Neural cell (in vitro differentiated cells): ENCODE data around the gene S100PBP. TPM values are rescaled to one million over a fixed set of nuclear protein-coding genes. Genes with fewer than 3 reads are reported as not detected.

Experiments used
- H2AFZ ChIP-seq: fragments of 200-600, 300-800 bp; sonication (generic), shearing (Covaris generic); 2 replicates; pipeline ENCODE4 v1.6.0; 2014; ENCODE audit warnings: low read depth, mild to moderate bottlenecking, antibody characterized with exemption, low read length, moderate library complexity
- H3F3A ChIP-seq: fragments of 200-600 bp; shearing (Covaris generic); 2 replicates; pipeline ENCODE4 v1.6.1; 2016; ENCODE audit warnings: mild to moderate bottlenecking, moderate library complexity, mixed read lengths, antibody characterized with exemption, low read length; ENCODE audit not compliant: insufficient read depth, poor library complexity, severe bottlenecking
- H3K27ac ChIP-seq: fragments of 200-600, 300-800 bp; sonication (generic), shearing (Covaris generic); 2 replicates; pipeline ENCODE4 v1.5.1; 2014; ENCODE audit warnings: mild to moderate bottlenecking, low read length, moderate library complexity
- H3K27me3 ChIP-seq: fragments of 300-800, 200-600 bp; sonication (generic), shearing (Covaris generic); 2 replicates; pipeline ENCODE4 v1.6.0; 2014; ENCODE audit warnings: mild to moderate bottlenecking, low read depth, low read length, moderate library complexity; ENCODE audit not compliant: insufficient read depth
- H3K36me3 ChIP-seq: fragments of 300-800, 200-600 bp; sonication (generic), shearing (Covaris generic); 2 replicates; pipeline ENCODE4 v1.5.1; 2014; ENCODE audit warnings: mild to moderate bottlenecking, antibody characterized with exemption, low read length, moderate library complexity; ENCODE audit not compliant: insufficient read depth
- H3K4me2 ChIP-seq: fragments of 300-800, 200-600 bp; sonication (generic), shearing (Covaris generic); 2 replicates; pipeline ENCODE4 v1.6.0; 2014; ENCODE audit warnings: mild to moderate bottlenecking, low read length
- H3K4me3 ChIP-seq: fragments of 300-800, 200-600 bp; sonication (generic), shearing (Covaris generic); 2 replicates; pipeline ENCODE4 v1.5.1; 2014; ENCODE audit warnings: mild to moderate bottlenecking, low read length, moderate library complexity
- H3K79me2 ChIP-seq: fragments of 200-600 bp; shearing (Covaris generic); replicated peaks from 2 replicates; pipeline ENCODE4 v1.6.0; 2014; ENCODE audit warnings: mild to moderate bottlenecking, low read length, moderate library complexity; ENCODE audit not compliant: insufficient read depth
- H3K9ac ChIP-seq: fragments of 300-800, 200-600 bp; sonication (generic), shearing (Covaris generic); 2 replicates; pipeline ENCODE4 v1.6.1; 2016; ENCODE audit warnings: mild to moderate bottlenecking, low read length, mixed read lengths
- H3K9me2 ChIP-seq: fragments of 200-600 bp; shearing (Covaris generic); 2 replicates; pipeline ENCODE4 v1.6.1; 2016; ENCODE audit warnings: mild to moderate bottlenecking, low read length, mixed read lengths; ENCODE audit not compliant: insufficient read depth
- H3K9me3 ChIP-seq: fragments of 200-600, 300-800 bp; sonication (generic), shearing (Covaris generic); 2 replicates; pipeline ENCODE4 v1.6.1; 2016; ENCODE audit warnings: mild to moderate bottlenecking, mixed run types, low read length, moderate library complexity, mixed read lengths
- H4K20me1 ChIP-seq: fragments of 200-600 bp; shearing (Covaris generic); 2 replicates; pipeline ENCODE4 v1.6.1; 2016; ENCODE audit warnings: mild to moderate bottlenecking, mixed run types; ENCODE audit not compliant: insufficient read depth
- CTCF ChIP-seq: fragments of 450-650 bp; IDR thresholded peaks from 2 replicates; pipeline ENCODE4 v1.5.1; 2014; ENCODE audit warnings: antibody characterized with exemption, mild to moderate bottlenecking, moderate library complexity; ENCODE audit not compliant: poor library complexity, severe bottlenecking
- EP300 ChIP-seq: fragments of 450-650 bp; conservative IDR thresholded peaks from 2 replicates; pipeline ENCODE4 v1.6.1; 2014; ENCODE audit warnings: antibody characterized with exemption, mild to moderate bottlenecking, moderate library complexity; ENCODE audit not compliant: poor library complexity, severe bottlenecking
- EZH2 ChIP-seq: fragments of 200-600, 300-800 bp; shearing (Covaris generic), sonication (generic); IDR thresholded peaks from 2 replicates; pipeline ENCODE4 v1.6.1; 2014; ENCODE audit warnings: antibody characterized with exemption, low read length, borderline replicate concordance, mild to moderate bottlenecking; ENCODE audit not compliant: insufficient read depth, poor library complexity, severe bottlenecking
- MXI1 ChIP-seq: fragments of 450-650 bp; conservative IDR thresholded peaks from 2 replicates; pipeline ENCODE4 v1.6.1; 2014; ENCODE audit warnings: antibody characterized with exemption, mild to moderate bottlenecking; ENCODE audit not compliant: poor library complexity, severe bottlenecking
- POLR2AphosphoS5 ChIP-seq: IDR thresholded peaks from 2 replicates; pipeline ENCODE4 v1.6.1; 2012
- RAD21 ChIP-seq: fragments of 450-650 bp; conservative IDR thresholded peaks from 2 replicates; pipeline ENCODE4 v1.6.1; 2014; ENCODE audit warnings: antibody characterized with exemption, mild to moderate bottlenecking, moderate library complexity
- REST ChIP-seq: IDR thresholded peaks from 2 replicates; pipeline ENCODE4 v1.6.1; 2012; ENCODE audit warnings: borderline replicate concordance
- SMC3 ChIP-seq: fragments of 450-650 bp; conservative IDR thresholded peaks from 2 replicates; pipeline ENCODE4 v1.6.1; 2014; ENCODE audit warnings: antibody characterized with exemption, mild to moderate bottlenecking, moderate library complexity; ENCODE audit not compliant: poor library complexity
- TAF1 ChIP-seq: IDR thresholded peaks from 2 replicates; pipeline ENCODE4 v1.6.1; 2012; ENCODE audit warnings: low read depth
- polyA plus RNA-seq: library from polyadenylated mRNA; depleted of rRNA; stranded (reverse); fragments of >200 nt; gene quantifications from 2 replicates; pipeline ENCODE4 v1.2.3, GENCODE V29; 2014

The S100PBP gene
- polyA plus RNA-seq, 1 donor from 2014 or later = 77.0 TPM

GRCh38 chr1:32872192-32872460, 54.7 kb downstream of the S100PBP start:
- no peak overlapping the region for H3K9ac ChIP-seq
- no peak overlapping the region for H3K4me2 ChIP-seq
- H3K27me3 ChIP-seq = peaks cover 8% of the 10 kb centered on the region
- peaks cover 4% of the 10 kb centered on the region for H3F3A ChIP-seq
- H3K79me2 ChIP-seq = no peaks in the 10 kb centered on the region
- no peaks in the 10 kb centered on the region for H4K20me1 ChIP-seq
- H3K27ac ChIP-seq = no peak overlapping the region
- H2AFZ ChIP-seq = no peak overlapping the region
- no peak for TF ChIP-seq RAD21
- H3K9me3 ChIP-seq = no peaks in the 10 kb centered on the region
- H3K9me2 ChIP-seq = no peaks in the 10 kb centered on the region
- no peaks in the 10 kb centered on the region for H3K36me3 ChIP-seq
- H3K4me3 ChIP-seq = no peak overlapping the region

GRCh38 chr1:32873484-32873883, 56.0 kb downstream of the S100PBP start:
- Histone ChIP-seq H2AFZ (no peak overlapping the region), H3K79me2 (no peaks in the 10 kb centered on the region), H4K20me1 (no peaks in the 10 kb centered on the region), H3K9ac (no peak overlapping the region), H3K27me3 (peaks cover 8% of the 10 kb centered on the region), H3K9me3 (no peaks in the 10 kb centered on the region), H3K4me3 (no peak overlapping the region), H3K36me3 (no peaks in the 10 kb centered on the region), H3K9me2 (no peaks in the 10 kb centered on the region), H3F3A (peaks cover 4% of the 10 kb centered on the region), H3K27ac (no peak overlapping the region), H3K4me2 (no peak overlapping the region)
- no peak for TF ChIP-seq REST
- no peak for TF ChIP-seq MXI1

- no peaks in the 10 kb centered on the region for H3K9me2 ChIP-seq
- no peaks in the 10 kb centered on the region for H3K79me2 ChIP-seq
- TF ChIP-seq SMC3 = no peak
- TF ChIP-seq CTCF = no peak
- no peak for TF ChIP-seq EP300
- TF ChIP-seq TAF1 = no peak
- no peak for TF ChIP-seq MXI1
- no peak for TF ChIP-seq RAD21
- no peak for TF ChIP-seq EZH2
- TF ChIP-seq POLR2AphosphoS5 = no peak
- TF ChIP-seq REST = no peak
Observed at GRCh38 chr1:32874860-32875752, 57.7 kb downstream of the S100PBP start.

More at GRCh38 chr1:32874860-32875752, 57.7 kb downstream of the S100PBP start:
- Histone ChIP-seq H3F3A (peaks cover 4% of the 10 kb centered on the region), H3K27me3 (peaks cover 8% of the 10 kb centered on the region), H3K9me3 (no peaks in the 10 kb centered on the region), H3K4me2 (no peak overlapping the region), H2AFZ (no peak overlapping the region), H4K20me1 (no peaks in the 10 kb centered on the region), H3K9ac (no peak overlapping the region), H3K36me3 (no peaks in the 10 kb centered on the region), H3K4me3 (no peak overlapping the region), H3K27ac (no peak overlapping the region)
